ENCODE data around the gene MAN1A2. TPM values are rescaled to one million over a fixed set of nuclear protein-coding genes. Genes with fewer than 3 reads are reported as not detected.
A peak's percentile ranks its signal among the peaks of the same experiment; 100 is the strongest.

Gene MAN1A2
- total and polyA plus RNA-seq, 9 of the 15 experiments (the other 6 are each of a cell fraction or from before 2014, with no cell fraction given), result 4.2 to 38.4 (median 18.7) TPM

GRCh38 chr1:117366177-117367045 is 838 bp upstream of the MAN1A2 start (continued):
- TF ChIP-seq ZNF146 (CRISPR knock-in tag; IDR thresholded peaks at IDR 0.05; ENCODE audit: unreplicated experiment) (no peak), UBTF (IDR thresholded peaks at IDR 0.05; ENCODE audit: borderline replicate concordance in 1 of 2, low read depth in 2 of 2, low read length in 2 of 2) (peak; percentile 23 to 66; a peak in 1 of 4 replicates), NCOA6 (IDR thresholded peaks at IDR 0.05) (no peak), ZNF589 (CRISPR knock-in tag; IDR thresholded peaks at IDR 0.05; ENCODE audit: low read depth) (peak; percentile 85; the same call in 1 of the 2 replicates), ZNF507 (tag; conservative IDR thresholded peaks at IDR 0.05) (no peak), PHF8 (IDR thresholded peaks at IDR 0.05; ENCODE audit: borderline replicate concordance, low read length) (peak; percentile 95), KDM5B (IDR thresholded peaks at IDR 0.05; ENCODE audit: insufficient replicate concordance, low read depth, low read length) (peak; percentile 90), SREBF2 (CRISPR knock-in tag; IDR thresholded peaks at IDR 0.05) (no peak), ZNF707 (CRISPR knock-in tag; conservative IDR thresholded peaks at IDR 0.05) (no peak), EHMT2 (IDR thresholded peaks at IDR 0.05) (no peak), SIN3B (IDR thresholded peaks at IDR 0.05; ENCODE audit: low read depth) (peak; percentile 79), ZNF780A (CRISPR knock-in tag; IDR thresholded peaks at IDR 0.05) (no peak), ZNF586 (CRISPR knock-in tag; conservative IDR thresholded peaks at IDR 0.05) (no peak), ZNF740 (CRISPR knock-in tag; IDR thresholded peaks at IDR 0.05) (no peak), ZNF740 (tag; IDR thresholded peaks at IDR 0.05) (no peak; a peak in 1 of 4 replicates), PBX2 (CRISPR knock-in tag; IDR thresholded peaks at IDR 0.05; ENCODE audit: low read depth) (no peak), PBX2 (tag; conservative IDR thresholded peaks at IDR 0.05; ENCODE audit: low read depth) (no peak), ZBTB7A (IDR thresholded peaks at IDR 0.05; ENCODE audit: borderline replicate concordance, control insufficient read depth, low read depth, low read length) (peak; percentile 77; the same call in 1 of the 2 replicates), CBFB (CRISPR knock-in tag; IDR thresholded peaks at IDR 0.05) (no peak), MAX (CRISPR knock-in tag; IDR thresholded peaks at IDR 0.05) (peak; percentile 57)

Measured in K562 (cell line).